Measurements from ENCODE around the gene FANCI. TPM values are rescaled to one million over a fixed set of nuclear protein-coding genes. Genes with fewer than 3 reads are reported as not detected.

FANCI gene
- total RNA-seq, 1 experiment from 2014 or later: 44.4 TPM

DNA sequence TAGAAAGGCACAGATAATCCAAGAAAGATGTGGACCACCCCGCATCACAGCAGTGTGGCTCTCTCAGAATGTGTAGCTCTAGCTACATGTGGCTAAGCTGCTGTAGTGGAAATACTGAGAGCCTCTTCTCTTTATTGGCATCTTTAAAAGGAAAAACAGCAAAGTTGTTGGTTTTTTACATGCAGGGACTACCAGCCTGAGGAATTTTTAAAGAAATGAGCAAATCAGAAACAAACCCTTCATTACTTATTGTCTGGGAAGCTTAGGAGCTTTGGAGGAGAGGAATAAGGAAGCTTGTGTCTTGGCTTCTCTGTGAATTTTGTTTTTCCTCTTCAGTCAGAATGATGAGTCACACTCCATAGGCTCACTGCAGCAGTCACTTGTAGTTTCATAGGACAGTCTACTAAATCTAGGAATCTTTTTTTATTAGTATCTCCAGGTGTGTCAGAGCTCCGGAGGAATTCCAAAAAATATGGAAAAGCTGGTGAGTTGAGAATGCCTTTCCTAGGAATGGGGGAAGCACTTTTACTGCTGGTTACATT lies 63.3 kb downstream of the FANCI start:
- DNase-seq (ENCODE audit: low spot score): no peak

DNA sequence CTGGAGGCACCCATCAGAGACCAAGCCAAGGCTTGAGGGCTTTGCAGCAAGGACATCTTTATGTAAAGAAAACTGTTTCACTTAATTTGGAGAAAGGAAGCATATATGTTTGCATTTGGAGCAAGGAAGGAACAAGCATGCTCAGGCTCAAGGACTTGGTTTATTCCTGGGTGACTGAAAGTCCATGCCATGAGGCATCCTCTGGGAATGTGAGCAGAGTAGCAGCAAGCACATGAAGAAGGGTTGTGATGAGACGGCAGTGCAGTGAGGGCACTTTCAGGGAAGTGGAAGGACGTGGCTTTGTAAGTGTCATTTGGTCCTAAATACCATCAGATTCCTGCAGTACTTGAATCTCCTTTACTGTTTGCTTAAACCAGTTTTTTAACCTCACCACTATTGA lies 64.0 kb downstream of the FANCI start:
- no peak for DNase-seq (ENCODE audit: low spot score)

DNA sequence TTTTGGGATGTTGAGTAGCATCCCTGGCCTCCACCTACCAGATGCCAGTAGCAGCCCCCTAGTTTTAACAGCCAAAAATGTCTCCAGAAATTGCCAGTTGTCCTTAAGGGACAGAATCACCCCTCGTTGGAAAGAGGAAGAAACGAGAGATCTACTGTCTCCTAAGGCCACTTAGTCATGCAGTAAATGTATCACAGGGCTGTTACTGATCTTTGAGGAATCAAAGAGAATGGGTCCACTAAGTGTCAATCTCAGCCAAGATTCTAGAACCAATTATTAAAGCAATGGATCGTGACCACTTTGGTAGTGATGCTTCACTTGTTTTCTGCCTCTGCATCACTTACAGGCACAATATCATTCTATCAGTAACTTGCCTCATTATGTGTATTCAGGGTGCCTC lies 64.5 kb downstream of the FANCI start:
- DNase-seq (ENCODE audit: low spot score): no peak

DNA sequence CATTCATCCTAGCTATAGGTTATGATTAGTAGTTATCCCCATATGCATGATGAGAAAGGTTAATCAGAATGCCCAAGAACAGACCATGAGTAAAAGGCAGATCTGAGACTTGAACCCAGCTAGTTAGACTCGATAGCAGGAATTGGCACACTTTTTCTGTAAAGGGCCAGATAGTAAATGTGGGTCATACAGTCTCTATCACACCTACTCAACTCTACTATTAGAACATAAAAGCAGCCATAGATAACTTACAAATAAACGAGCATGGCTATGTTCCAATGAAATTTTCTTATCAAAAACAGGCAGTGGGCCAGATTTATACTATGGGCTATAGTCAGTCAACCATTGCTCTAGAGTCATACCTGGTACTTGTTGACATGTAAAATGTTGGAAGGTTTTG lies 66.2 kb downstream of the FANCI start:
- DNase-seq (ENCODE audit: low spot score): no peak

DNA sequence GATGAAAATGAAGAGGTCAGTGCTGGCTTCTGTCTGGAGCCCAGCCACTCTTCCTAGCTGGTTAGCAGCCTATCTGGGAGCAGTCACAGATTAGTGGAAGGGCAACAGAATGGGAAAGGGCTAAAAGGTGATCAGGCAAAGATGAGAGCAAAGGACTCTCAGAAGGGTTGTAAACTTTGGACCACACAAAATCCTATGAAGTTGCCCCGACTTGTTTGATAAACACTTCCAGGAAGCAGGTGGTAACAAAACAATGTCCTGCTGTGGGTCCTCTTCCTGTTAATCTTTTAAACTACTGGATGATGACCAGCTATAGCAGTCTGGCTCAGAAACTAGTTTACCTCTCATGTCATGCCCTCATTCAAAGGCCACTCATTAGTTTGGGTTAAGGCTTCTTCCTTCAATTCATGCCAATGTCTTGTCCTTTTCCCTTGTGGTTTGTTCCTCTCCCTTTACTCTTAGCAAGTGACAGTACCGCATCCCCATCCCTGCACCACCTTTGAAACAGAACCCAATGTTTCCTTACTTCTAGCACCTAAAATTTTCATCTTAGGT lies 71.7 kb downstream of the FANCI start:
- DNase-seq (ENCODE audit: low spot score): no peak

DNA sequence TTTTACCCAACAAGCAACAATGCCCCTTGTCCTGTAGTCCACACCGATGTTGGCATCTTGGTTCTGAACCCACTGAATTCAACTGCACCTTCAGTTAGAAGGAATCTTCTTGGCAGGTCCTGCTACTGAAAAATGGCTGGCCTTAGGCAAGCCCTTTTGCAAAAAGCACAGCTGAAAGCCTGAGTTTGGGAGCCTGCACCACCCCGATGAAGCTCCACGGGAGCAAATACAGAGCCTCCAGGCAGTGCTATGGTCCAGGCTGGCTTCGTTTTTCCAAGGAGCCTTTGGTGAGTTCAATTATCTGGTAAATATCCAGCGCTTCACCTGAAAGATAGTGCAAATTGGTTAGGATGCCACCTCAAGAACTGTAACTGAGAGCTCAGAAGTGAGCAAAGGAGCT lies 72.7 kb downstream of the FANCI start:
- no peak for DNase-seq (ENCODE audit: low spot score)

DNA sequence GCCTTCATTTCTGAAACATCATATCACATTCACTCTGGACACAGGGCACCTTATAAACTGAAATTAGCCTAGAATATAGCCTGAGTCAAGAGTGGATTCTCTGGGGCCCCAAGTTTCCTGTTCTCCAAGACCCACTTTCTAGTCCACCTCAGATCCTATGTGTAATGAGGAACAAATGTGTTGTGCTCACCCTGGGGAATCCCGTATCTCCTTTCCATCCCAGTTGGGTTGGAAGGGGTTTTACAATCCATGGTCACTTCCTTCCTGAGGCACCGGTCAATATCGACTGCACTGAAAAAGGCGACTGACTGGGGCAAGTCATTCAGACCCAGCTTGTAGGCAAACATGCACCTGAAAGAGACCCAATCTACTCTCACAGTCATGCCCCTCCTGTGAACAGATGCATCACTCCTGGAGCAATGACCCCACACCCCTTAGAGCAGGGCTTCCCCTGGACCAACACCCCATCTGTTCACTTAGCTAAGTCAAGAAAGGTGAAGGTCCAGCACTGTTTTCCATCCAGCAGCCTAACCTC lies 73.5 kb downstream of the FANCI start:
- DNase-seq (ENCODE audit: low spot score): no peak

DNA sequence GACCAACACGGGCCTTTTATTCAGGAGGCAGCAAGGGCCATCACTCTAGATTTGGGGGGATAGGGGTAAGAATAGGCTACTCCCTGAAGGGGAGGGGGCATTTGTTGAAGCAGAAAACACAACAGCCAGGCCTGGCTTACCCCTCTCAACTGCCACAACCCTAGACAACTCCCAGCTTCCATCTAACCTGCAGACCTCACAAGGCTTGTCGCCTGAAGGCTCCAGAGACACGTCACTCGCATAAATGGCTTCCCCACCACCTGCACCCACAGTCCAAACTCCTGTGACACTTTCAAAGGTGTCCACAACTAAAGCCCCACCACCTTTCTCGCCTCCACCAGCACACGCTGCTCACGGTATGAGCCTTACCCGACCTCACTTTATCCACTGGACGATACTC lies 75.9 kb downstream of the FANCI start:
- DNase-seq (ENCODE audit: low spot score): no peak

DNA sequence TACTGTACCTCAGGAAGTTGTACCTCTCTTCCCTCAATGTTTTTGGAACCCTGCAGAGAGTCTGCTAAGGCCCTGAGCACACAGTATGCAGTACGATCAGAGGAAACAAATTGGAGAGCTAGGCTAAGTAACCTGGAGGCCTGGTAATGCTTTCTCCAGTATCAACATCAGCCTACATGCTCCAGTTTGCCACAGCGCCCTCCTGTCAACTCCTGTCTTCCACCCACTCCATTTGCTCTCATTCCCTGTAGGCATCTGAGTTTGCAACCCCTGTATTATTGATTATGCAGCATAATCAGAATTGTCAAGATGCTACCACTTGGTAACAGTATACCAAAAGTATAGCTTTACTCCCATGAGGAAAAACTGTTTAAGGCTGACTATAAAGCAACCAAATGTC lies 76.4 kb downstream of the FANCI start:
- no peak for DNase-seq (ENCODE audit: low spot score)

DNA sequence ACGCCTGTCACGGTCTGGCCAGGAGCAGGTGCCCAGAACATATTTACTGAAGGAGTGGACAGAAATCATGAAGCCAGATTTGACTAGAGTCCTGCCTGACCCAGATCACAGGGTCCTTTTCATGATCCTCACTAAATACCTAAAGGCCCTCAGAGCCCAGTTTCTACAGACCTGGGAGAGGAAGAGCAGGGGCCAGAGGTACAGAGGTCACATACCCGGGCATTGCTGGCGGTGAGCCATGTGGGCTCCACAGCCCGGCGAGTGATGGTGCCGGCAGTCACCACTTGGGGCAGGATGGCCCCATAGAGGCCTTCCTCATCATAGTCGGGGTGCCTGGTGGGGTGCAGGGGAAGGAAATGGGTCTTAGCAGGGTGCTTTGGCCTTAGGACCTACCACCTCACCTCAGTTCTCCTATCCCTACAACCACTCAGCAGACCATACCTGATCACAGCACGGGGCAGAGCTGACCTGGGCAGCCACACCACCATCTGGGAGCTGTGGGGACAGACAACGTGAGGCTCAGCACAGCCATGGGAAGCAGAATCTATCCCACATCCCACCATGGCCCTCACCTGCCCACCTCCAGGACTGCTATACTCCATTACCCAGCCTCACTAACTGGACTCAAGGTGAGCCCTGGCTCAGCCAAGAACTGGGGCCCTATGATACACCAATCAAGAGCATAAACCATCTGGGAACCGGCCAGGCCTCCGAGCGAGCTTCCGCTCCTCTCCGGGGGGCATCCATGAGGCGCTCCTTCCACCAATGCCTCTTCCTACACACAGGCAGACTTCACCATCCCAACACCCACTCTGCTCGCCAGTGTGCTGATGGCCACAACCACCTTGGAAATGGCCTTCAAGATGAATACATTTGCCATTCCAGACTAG lies 78.0 kb downstream of the FANCI start:
- DNase-seq (ENCODE audit: low spot score): peak; percentile 48

DNA sequence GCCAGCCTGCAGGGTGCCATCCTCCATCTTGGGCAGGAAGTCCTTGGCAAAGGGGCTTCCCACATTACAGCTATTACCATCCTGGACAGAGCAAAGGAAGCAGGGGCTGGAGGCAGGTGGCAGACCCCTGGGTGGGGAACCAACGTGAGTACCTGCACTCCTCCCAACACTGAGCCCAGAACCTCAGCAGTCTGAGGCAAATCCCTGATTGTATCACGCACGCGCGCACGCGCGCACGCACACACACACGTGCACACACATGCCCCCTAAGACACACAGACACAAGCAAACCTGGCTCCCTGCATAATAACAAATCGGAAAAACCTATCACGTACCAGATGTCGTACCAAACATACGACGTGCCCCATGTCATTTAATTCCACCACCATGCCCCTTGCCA lies 79.0 kb downstream of the FANCI start:
- DNase-seq (ENCODE audit: low spot score): no peak

DNA sequence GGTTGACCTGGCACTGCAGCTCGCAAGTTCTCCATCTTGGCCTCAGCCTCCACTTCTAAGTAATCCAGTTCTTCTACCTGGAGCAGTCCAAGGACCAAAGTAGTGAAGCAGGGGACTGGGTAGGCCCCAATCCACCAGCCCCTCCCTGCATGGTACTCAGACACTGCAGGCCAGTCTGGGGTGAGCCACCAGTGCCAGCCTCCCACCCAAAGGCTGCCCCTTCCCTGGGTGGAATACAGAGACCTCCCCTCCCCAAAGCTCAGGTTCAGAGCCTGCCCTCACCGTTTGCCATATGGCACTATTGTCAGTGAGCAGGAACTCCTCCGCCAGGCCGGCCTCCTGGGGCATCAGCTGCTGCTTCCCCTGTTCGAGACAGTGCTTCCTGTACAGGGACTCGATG lies 80.0 kb downstream of the FANCI start:
- DNase-seq (ENCODE audit: low spot score): no peak

DNA sequence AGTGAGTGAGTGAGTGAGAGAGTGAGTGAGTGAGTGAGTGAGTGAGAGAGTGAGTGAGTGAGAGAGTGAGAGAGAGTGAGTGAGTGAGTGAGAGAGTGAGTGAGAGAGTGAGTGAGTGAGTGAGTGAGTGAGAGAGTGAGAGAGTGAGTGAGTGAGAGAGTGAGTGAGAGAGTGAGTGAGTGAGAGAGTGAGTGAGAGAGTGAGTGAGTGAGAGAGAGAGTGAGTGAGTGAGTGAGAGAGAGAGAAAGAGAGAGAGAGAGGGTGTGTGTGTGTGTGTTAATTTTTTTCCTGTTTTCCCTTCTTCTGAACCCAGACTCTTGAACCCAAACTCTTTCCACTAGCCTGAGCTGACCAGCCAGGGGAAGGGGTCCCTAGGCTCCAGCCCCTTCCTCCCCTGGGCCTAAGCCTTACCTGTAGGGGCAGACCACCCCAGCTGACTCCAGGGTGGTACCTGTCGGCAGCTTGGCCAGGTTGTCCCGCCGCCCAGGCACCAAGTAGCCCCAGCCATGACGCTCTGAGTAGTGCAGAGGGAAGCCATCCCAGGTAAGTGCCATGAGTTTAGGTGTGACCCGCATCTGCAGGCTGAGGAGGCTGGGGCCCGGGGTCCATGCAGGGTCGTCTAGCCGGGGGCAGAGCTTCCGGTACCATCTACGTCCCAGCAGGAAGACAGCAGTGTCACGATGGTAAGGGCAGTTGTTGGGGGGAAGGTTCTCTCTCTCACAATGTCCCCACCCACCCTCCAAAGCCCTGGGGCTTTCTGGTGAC lies 81.4 kb downstream of the FANCI start:
- no peak for DNase-seq (ENCODE audit: low spot score)

DNA sequence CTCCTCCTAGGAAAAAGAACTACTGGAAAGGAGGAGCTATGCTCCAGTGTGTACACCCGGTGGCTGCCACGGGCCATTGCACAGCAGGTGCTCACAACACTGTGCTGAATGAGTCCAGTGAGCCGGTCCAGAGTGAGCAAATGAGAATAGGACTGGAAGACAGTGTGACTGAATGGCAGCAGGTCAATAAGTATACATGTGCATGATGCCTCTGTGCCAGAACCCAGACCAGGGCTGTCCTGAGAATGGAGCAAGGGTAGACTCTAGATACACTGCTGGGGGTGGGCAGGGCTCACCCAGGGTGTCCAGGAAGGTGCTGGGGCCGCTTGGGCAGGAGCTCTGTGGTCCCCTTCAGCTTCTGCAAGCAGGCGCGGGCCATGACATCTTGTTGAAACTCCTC lies 82.5 kb downstream of the FANCI start:
- no peak for DNase-seq (ENCODE audit: low spot score)

DNA sequence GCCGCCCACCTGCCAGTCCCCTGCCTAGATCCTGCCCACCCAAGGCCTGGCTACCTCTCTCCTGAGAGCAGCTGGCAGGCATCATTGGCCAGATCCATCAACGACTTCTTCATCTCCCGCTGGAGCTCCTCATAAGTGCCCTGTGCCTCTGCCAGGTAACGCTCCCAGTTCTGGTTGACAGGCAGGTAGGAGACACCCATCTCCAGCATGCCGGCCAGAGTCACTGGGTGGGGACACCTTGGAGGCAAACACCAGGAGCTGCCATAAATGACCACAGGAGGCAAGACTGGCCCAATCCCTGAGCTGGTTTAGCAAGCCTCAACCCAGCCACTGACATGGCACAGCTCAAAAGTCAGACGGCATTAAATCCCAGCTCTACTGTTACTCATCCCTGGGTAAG lies 83.3 kb downstream of the FANCI start:
- no peak for DNase-seq (ENCODE audit: low spot score)

DNA sequence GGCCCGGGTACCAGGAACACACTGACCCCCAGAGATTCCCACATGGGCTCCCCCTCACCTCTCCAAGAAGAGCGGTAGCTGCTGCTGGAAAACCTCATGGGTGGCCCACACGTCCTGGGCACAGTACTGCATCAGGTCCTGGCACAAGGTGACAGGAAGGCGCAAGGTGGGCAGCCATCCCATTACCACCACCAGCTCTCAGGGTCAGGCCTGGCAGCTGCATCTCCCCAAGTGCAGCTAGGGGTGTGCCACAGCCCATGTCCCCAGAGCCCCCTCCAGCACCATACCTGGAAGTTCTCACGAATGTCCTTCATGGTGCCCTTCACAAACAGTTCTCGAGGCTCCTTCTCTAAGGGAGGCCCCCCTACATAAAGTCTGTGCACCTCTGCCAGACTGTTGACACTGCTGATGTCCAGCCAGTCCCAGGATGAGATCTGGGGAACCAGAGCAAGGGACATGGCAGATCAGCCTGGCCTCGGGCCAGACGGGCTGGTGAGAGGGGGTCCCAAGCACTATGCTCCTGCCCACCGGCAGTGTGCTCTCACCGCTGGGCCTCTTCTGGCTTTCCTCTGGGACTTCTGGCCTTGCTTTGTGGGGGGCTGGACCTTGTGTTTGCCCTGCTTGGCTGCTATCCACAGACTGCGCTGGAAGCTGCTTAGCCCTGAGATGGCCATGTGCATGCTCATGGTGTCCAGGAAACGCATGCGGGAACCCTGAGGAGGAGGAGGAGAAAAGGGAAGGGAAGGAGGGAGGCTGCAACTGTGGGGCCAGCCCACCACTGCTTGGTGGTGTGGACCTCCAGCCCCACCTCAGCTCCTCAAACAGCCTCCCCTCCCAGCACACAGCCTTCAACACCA lies 84.8 kb downstream of the FANCI start:
- DNase-seq (ENCODE audit: low spot score): no peak

DNA sequence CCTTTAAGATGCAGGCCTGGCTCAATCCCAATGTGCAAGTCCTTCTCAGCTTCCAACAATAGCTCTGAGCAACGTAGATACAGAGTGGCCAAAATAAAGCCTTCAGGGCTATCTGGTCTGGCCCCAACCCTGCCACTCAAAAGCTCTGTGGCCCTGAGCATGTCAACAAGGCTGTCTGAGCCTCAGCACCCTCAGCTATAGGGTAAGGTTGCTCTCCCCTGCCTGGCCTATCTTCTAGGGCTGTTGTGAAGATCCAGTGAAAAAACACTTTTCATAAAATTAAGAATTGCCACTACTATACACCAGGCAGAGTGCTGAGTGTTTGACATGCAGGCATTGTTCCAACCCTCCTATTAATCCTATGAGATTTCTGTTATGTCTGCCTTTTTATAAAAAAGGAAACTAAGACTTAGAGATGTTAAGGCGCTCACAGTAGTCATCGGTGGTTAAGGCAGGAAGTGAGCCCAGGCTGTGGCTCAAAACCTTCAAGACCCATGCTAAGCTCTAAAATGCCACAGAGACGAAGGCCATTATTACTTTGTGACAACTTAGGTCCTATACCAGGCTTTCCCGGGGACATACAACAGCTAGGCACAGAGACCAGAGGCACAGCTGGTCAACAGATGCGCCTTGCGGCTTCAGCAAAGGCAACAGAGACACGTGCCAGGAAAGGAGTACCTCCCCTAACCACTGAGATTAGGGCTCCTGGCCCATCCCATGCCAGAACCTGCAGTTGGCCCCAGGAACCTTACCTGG lies 85.7 kb downstream of the FANCI start:
- no peak for DNase-seq (ENCODE audit: low spot score)

DNA sequence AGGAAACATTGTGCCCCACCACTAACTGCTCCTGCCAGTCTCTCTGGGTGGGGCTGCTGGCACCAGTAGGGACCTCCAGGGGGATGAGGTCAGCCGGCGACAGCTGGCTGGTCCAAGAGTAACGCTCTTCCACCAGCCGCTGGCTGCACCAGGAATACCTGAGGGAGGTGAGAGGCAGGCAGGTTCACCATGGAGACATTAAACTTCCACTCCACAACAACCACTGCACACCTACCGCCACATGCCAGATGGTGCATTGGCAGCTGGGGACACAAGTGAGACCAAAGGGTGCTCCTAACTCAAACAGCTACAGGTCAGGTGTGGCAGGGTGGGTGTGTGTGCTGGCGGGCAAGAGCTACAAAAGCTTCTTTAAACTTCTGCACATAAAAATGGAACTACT lies 86.3 kb downstream of the FANCI start:
- no peak for DNase-seq (ENCODE audit: low spot score)

DNA sequence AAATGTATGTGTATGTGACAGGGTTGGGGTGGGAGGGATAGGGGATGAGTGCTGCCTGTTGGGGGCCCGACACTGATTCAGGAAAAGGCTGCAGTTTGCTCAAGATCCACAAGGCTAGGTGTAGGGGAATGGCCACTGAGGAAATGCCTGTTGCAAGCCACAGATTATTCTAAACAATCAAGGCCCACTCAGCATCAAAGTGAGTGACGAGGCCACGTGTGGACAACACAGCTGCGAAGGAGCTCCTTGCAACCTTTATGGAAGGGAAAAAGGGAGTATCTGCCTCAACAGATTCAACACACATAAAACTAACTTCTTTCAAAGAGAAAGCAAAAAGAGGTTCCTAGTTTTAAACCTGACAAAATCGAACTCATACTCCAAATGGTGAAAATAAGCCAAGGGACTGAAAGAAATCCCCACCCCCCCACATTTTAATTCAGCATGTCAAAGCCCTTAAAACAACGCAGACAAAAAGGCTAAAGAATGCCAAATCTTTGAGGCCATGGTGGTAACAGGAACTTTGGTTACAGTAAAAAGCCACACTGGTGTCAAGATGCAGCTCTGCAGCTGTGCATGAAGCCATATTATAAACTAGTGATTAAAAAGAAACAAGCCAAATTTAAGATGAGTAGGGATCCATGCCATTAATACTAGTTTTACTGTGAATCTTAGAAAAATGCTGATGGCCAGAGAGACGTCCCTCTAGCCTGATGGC lies 87.3 kb downstream of the FANCI start:
- DNase-seq (ENCODE audit: low spot score): no peak

DNA sequence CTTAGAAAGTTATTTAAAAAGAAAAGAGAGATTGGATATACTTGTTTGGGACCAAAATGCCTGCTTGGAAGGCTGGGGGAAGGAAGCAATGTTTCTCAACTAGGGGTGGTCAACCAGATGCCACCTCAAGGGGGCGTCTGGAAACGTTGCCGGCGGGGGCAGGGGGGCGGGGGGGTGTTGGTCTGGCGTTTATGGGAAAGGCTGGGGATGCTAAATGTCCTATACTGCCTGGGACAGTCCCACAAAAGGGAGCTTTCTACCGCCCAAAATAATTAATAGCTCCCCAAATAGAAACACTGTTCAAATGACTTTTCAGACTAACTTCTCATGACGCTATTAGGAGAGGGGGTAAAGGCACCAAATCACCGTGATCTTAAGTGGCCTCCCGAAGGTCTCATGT lies 88.7 kb downstream of the FANCI start:
- no peak for DNase-seq (ENCODE audit: low spot score)

All from HT-29 (cell line).